Neural cell (in vitro differentiated cells): ENCODE measurements around the gene ANKFN1. TPM values are rescaled to one million over a fixed set of nuclear protein-coding genes. Genes with fewer than 3 reads are reported as not detected.

ENCODE experiments used
- H2AFZ ChIP-seq: fragments of 200-600, 300-800 bp; sonication (generic), shearing (Covaris generic); 2 replicates; pipeline ENCODE4 v1.6.0; 2014; ENCODE audit warnings: low read depth, mild to moderate bottlenecking, antibody characterized with exemption, low read length, moderate library complexity
- H3F3A ChIP-seq: fragments of 200-600 bp; shearing (Covaris generic); 2 replicates; pipeline ENCODE4 v1.6.1; 2016; ENCODE audit warnings: mild to moderate bottlenecking, moderate library complexity, mixed read lengths, antibody characterized with exemption, low read length; ENCODE audit not compliant: insufficient read depth, poor library complexity, severe bottlenecking
- H3K27ac ChIP-seq: fragments of 200-600, 300-800 bp; sonication (generic), shearing (Covaris generic); 2 replicates; pipeline ENCODE4 v1.5.1; 2014; ENCODE audit warnings: mild to moderate bottlenecking, low read length, moderate library complexity
- H3K27me3 ChIP-seq: fragments of 300-800, 200-600 bp; sonication (generic), shearing (Covaris generic); 2 replicates; pipeline ENCODE4 v1.6.0; 2014; ENCODE audit warnings: mild to moderate bottlenecking, low read depth, low read length, moderate library complexity; ENCODE audit not compliant: insufficient read depth
- H3K36me3 ChIP-seq: fragments of 300-800, 200-600 bp; sonication (generic), shearing (Covaris generic); 2 replicates; pipeline ENCODE4 v1.5.1; 2014; ENCODE audit warnings: mild to moderate bottlenecking, antibody characterized with exemption, low read length, moderate library complexity; ENCODE audit not compliant: insufficient read depth
- H3K4me2 ChIP-seq: fragments of 300-800, 200-600 bp; sonication (generic), shearing (Covaris generic); 2 replicates; pipeline ENCODE4 v1.6.0; 2014; ENCODE audit warnings: mild to moderate bottlenecking, low read length
- H3K4me3 ChIP-seq: fragments of 300-800, 200-600 bp; sonication (generic), shearing (Covaris generic); 2 replicates; pipeline ENCODE4 v1.5.1; 2014; ENCODE audit warnings: mild to moderate bottlenecking, low read length, moderate library complexity
- H3K79me2 ChIP-seq: fragments of 200-600 bp; shearing (Covaris generic); replicated peaks from 2 replicates; pipeline ENCODE4 v1.6.0; 2014; ENCODE audit warnings: mild to moderate bottlenecking, low read length, moderate library complexity; ENCODE audit not compliant: insufficient read depth
- H3K9ac ChIP-seq: fragments of 300-800, 200-600 bp; sonication (generic), shearing (Covaris generic); 2 replicates; pipeline ENCODE4 v1.6.1; 2016; ENCODE audit warnings: mild to moderate bottlenecking, low read length, mixed read lengths
- H3K9me2 ChIP-seq: fragments of 200-600 bp; shearing (Covaris generic); 2 replicates; pipeline ENCODE4 v1.6.1; 2016; ENCODE audit warnings: mild to moderate bottlenecking, low read length, mixed read lengths; ENCODE audit not compliant: insufficient read depth
- H3K9me3 ChIP-seq: fragments of 200-600, 300-800 bp; sonication (generic), shearing (Covaris generic); 2 replicates; pipeline ENCODE4 v1.6.1; 2016; ENCODE audit warnings: mild to moderate bottlenecking, mixed run types, low read length, moderate library complexity, mixed read lengths
- H4K20me1 ChIP-seq: fragments of 200-600 bp; shearing (Covaris generic); 2 replicates; pipeline ENCODE4 v1.6.1; 2016; ENCODE audit warnings: mild to moderate bottlenecking, mixed run types; ENCODE audit not compliant: insufficient read depth
- CTCF ChIP-seq: fragments of 450-650 bp; IDR thresholded peaks from 2 replicates; pipeline ENCODE4 v1.5.1; 2014; ENCODE audit warnings: antibody characterized with exemption, mild to moderate bottlenecking, moderate library complexity; ENCODE audit not compliant: poor library complexity, severe bottlenecking
- EP300 ChIP-seq: fragments of 450-650 bp; conservative IDR thresholded peaks from 2 replicates; pipeline ENCODE4 v1.6.1; 2014; ENCODE audit warnings: antibody characterized with exemption, mild to moderate bottlenecking, moderate library complexity; ENCODE audit not compliant: poor library complexity, severe bottlenecking
- EZH2 ChIP-seq: fragments of 200-600, 300-800 bp; shearing (Covaris generic), sonication (generic); IDR thresholded peaks from 2 replicates; pipeline ENCODE4 v1.6.1; 2014; ENCODE audit warnings: antibody characterized with exemption, low read length, borderline replicate concordance, mild to moderate bottlenecking; ENCODE audit not compliant: insufficient read depth, poor library complexity, severe bottlenecking
- MXI1 ChIP-seq: fragments of 450-650 bp; conservative IDR thresholded peaks from 2 replicates; pipeline ENCODE4 v1.6.1; 2014; ENCODE audit warnings: antibody characterized with exemption, mild to moderate bottlenecking; ENCODE audit not compliant: poor library complexity, severe bottlenecking
- POLR2AphosphoS5 ChIP-seq: IDR thresholded peaks from 2 replicates; pipeline ENCODE4 v1.6.1; 2012
- RAD21 ChIP-seq: fragments of 450-650 bp; conservative IDR thresholded peaks from 2 replicates; pipeline ENCODE4 v1.6.1; 2014; ENCODE audit warnings: antibody characterized with exemption, mild to moderate bottlenecking, moderate library complexity
- REST ChIP-seq: IDR thresholded peaks from 2 replicates; pipeline ENCODE4 v1.6.1; 2012; ENCODE audit warnings: borderline replicate concordance
- SMC3 ChIP-seq: fragments of 450-650 bp; conservative IDR thresholded peaks from 2 replicates; pipeline ENCODE4 v1.6.1; 2014; ENCODE audit warnings: antibody characterized with exemption, mild to moderate bottlenecking, moderate library complexity; ENCODE audit not compliant: poor library complexity
- TAF1 ChIP-seq: IDR thresholded peaks from 2 replicates; pipeline ENCODE4 v1.6.1; 2012; ENCODE audit warnings: low read depth
- polyA plus RNA-seq: library from polyadenylated mRNA; depleted of rRNA; stranded (reverse); fragments of >200 nt; gene quantifications from 2 replicates; pipeline ENCODE4 v1.2.3, GENCODE V29; 2014

The ANKFN1 gene
- polyA plus RNA-seq, 1 donor from 2014 or later = 0.14 TPM

- TF ChIP-seq RAD21 (no peak), CTCF (no peak), EP300 (no peak), SMC3 (no peak), REST (no peak), EZH2 (no peak), POLR2AphosphoS5 (no peak), MXI1 (no peak), TAF1 (no peak)
- Histone ChIP-seq H4K20me1 (no peaks in the 10 kb centered on the region), H3F3A (no peaks in the 10 kb centered on the region), H3K4me2 (no peak overlapping the region), H3K9ac (no peak overlapping the region), H3K36me3 (no peaks in the 10 kb centered on the region), H3K79me2 (no peaks in the 10 kb centered on the region), H3K27ac (no peak overlapping the region), H2AFZ (no peak overlapping the region), H3K27me3 (no peaks in the 10 kb centered on the region), H3K9me2 (no peaks in the 10 kb centered on the region), H3K9me3 (no peaks in the 10 kb centered on the region), H3K4me3 (no peak overlapping the region)
Measured at GRCh38 chr17:56292010-56292409, 138.7 kb downstream of the ANKFN1 start.

GRCh38 chr17:56292578-56292977 is 139.3 kb downstream of the ANKFN1 start:
- TF ChIP-seq EZH2 (no peak), REST (no peak), POLR2AphosphoS5 (no peak), SMC3 (no peak), CTCF (no peak), MXI1 (no peak), EP300 (no peak), RAD21 (no peak), TAF1 (no peak)
- no peaks in the 10 kb centered on the region for H3K79me2 ChIP-seq
- H3K9me3 ChIP-seq = no peaks in the 10 kb centered on the region
- no peaks in the 10 kb centered on the region for H3K9me2 ChIP-seq
- no peak overlapping the region for H3K27ac ChIP-seq
- no peaks in the 10 kb centered on the region for H3F3A ChIP-seq
- no peaks in the 10 kb centered on the region for H4K20me1 ChIP-seq
- no peak overlapping the region for H3K4me2 ChIP-seq
- H3K4me3 ChIP-seq = no peak overlapping the region
- no peaks in the 10 kb centered on the region for H3K36me3 ChIP-seq
- no peaks in the 10 kb centered on the region for H3K27me3 ChIP-seq
- H2AFZ ChIP-seq = no peak overlapping the region
- no peak overlapping the region for H3K9ac ChIP-seq
